ENCODE data around the gene TMEM31. TPM values are rescaled to one million over a fixed set of nuclear protein-coding genes. Genes with fewer than 3 reads are reported as not detected.

The TMEM31 gene
- total and polyA plus RNA-seq, 2 of the 8 experiments (the other 6 are each of a cell fraction or from before 2014, with no cell fraction given): 0.65 TPM; not detected in 1

DNA sequence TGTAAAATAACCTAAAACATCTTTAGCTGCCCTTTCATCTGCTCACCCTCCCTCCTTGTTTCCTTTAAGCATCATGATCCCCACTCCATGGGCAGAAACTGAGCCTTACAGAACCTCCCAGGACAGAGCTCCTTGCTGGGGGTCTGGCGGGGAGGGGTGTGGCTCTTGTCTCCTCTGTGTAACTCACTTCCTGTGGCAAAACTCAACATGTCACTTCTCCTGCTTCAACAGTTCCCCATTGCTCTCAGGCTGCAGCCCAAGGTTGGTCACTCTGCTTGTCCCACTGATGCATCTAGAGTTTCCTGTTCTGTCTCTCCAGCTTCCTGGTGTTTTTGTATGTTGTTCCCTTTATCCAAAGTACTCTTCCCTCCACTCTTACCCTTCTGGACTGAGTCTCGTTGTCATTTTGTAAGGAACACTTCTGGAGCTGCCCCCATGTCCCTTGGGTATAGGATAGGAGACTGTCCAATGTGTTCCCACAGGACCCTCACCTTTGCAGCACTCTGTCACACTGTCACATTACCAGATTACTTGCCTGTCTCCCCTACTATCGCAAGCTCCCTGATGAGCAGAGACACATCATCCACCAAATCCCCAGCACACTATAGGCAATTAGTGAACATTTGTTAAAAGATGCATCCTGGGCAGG, 19.6 kb downstream of the TMEM31 start (continued):
- TF ChIP-seq, protein P1, sequence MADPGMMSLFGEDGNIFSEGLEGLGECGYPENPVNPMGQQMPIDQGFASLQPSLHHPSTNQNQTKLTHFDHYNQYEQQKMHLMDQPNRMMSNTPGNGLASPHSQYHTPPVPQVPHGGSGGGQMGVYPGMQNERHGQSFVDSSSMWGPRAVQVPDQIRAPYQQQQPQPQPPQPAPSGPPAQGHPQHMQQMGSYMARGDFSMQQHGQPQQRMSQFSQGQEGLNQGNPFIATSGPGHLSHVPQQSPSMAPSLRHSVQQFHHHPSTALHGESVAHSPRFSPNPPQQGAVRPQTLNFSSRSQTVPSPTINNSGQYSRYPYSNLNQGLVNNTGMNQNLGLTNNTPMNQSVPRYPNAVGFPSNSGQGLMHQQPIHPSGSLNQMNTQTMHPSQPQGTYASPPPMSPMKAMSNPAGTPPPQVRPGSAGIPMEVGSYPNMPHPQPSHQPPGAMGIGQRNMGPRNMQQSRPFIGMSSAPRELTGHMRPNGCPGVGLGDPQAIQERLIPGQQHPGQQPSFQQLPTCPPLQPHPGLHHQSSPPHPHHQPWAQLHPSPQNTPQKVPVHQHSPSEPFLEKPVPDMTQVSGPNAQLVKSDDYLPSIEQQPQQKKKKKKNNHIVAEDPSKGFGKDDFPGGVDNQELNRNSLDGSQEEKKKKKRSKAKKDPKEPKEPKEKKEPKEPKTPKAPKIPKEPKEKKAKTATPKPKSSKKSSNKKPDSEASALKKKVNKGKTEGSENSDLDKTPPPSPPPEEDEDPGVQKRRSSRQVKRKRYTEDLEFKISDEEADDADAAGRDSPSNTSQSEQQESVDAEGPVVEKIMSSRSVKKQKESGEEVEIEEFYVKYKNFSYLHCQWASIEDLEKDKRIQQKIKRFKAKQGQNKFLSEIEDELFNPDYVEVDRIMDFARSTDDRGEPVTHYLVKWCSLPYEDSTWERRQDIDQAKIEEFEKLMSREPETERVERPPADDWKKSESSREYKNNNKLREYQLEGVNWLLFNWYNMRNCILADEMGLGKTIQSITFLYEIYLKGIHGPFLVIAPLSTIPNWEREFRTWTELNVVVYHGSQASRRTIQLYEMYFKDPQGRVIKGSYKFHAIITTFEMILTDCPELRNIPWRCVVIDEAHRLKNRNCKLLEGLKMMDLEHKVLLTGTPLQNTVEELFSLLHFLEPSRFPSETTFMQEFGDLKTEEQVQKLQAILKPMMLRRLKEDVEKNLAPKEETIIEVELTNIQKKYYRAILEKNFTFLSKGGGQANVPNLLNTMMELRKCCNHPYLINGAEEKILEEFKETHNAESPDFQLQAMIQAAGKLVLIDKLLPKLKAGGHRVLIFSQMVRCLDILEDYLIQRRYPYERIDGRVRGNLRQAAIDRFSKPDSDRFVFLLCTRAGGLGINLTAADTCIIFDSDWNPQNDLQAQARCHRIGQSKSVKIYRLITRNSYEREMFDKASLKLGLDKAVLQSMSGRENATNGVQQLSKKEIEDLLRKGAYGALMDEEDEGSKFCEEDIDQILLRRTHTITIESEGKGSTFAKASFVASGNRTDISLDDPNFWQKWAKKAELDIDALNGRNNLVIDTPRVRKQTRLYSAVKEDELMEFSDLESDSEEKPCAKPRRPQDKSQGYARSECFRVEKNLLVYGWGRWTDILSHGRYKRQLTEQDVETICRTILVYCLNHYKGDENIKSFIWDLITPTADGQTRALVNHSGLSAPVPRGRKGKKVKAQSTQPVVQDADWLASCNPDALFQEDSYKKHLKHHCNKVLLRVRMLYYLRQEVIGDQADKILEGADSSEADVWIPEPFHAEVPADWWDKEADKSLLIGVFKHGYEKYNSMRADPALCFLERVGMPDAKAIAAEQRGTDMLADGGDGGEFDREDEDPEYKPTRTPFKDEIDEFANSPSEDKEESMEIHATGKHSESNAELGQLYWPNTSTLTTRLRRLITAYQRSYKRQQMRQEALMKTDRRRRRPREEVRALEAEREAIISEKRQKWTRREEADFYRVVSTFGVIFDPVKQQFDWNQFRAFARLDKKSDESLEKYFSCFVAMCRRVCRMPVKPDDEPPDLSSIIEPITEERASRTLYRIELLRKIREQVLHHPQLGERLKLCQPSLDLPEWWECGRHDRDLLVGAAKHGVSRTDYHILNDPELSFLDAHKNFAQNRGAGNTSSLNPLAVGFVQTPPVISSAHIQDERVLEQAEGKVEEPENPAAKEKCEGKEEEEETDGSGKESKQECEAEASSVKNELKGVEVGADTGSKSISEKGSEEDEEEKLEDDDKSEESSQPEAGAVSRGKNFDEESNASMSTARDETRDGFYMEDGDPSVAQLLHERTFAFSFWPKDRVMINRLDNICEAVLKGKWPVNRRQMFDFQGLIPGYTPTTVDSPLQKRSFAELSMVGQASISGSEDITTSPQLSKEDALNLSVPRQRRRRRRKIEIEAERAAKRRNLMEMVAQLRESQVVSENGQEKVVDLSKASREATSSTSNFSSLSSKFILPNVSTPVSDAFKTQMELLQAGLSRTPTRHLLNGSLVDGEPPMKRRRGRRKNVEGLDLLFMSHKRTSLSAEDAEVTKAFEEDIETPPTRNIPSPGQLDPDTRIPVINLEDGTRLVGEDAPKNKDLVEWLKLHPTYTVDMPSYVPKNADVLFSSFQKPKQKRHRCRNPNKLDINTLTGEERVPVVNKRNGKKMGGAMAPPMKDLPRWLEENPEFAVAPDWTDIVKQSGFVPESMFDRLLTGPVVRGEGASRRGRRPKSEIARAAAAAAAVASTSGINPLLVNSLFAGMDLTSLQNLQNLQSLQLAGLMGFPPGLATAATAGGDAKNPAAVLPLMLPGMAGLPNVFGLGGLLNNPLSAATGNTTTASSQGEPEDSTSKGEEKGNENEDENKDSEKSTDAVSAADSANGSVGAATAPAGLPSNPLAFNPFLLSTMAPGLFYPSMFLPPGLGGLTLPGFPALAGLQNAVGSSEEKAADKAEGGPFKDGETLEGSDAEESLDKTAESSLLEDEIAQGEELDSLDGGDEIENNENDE (IDR thresholded peaks at IDR 0.05; ENCODE audit: insufficient replicate concordance, low read length): no peak
- TF ChIP-seq EZH2 (IDR thresholded peaks at IDR 0.05; ENCODE audit: low read depth, low read length, severe bottlenecking) (no peak), RFX5 (IDR thresholded peaks at IDR 0.05; ENCODE audit: borderline replicate concordance, low read depth, low read length) (no peak), NANOG (IDR thresholded peaks at IDR 0.05; ENCODE audit: insufficient read depth, low read depth, low read length, poor library complexity, severe bottlenecking) (no peak)
